Measurements from ENCODE around the gene AGL. TPM values are rescaled to one million over a fixed set of nuclear protein-coding genes. Genes with fewer than 3 reads are reported as not detected.

AGL gene
- total and polyA plus RNA-seq, 2 of the 13 experiments (the other 11 are each of a cell fraction or from before 2014, with no cell fraction given): 4.3 to 13.1 TPM

- TF ChIP-seq NKX3-1 (CRISPR knock-in tag; IDR thresholded peaks at IDR 0.05) (peak; percentile 98), PATZ1 (CRISPR knock-in tag; IDR thresholded peaks at IDR 0.05) (peak; percentile 73; the same call in 1 of the 2 replicates), ETV5 (CRISPR knock-in tag; IDR thresholded peaks at IDR 0.05; ENCODE audit: borderline replicate concordance) (peak; percentile 79), SOX13 (IDR thresholded peaks at IDR 0.05) (no peak), SOX13 (CRISPR knock-in tag; conservative IDR thresholded peaks at IDR 0.05 in 1 of 2, IDR thresholded peaks at IDR 0.05 in 1 of 2) (peak in 1 of 2 experiments; percentile 60; a peak in 2 of 4 replicates), POLR2G (IDR thresholded peaks at IDR 0.05; ENCODE audit: low read depth, low read length) (peak; percentile 90), RBM39 (IDR thresholded peaks at IDR 0.05; ENCODE audit: low read depth, low read length, poor library complexity, severe bottlenecking) (peak; percentile 79), PLRG1 (conservative IDR thresholded peaks at IDR 0.05) (no peak), NFIB (CRISPR knock-in tag; IDR thresholded peaks at IDR 0.05; ENCODE audit: borderline replicate concordance) (no peak), KMT2A (CRISPR knock-in tag; IDR thresholded peaks at IDR 0.05) (peak; percentile 100), HNF4A (CRISPR knock-in tag; IDR thresholded peaks at IDR 0.05) (peak; percentile 73), ZNF749 (CRISPR knock-in tag; IDR thresholded peaks at IDR 0.05; ENCODE audit: borderline replicate concordance) (peak; percentile 99), ZNF747 (CRISPR knock-in tag; IDR thresholded peaks at IDR 0.05; ENCODE audit: borderline replicate concordance) (peak; percentile 95), POLR2A (IDR thresholded peaks at IDR 0.05; ENCODE audit: insufficient read depth in 1 of 2, low read depth in 2 of 2, low read length in 2 of 2) (peak; percentile 72 to 75; a peak in 3 of 4 replicates), ZNF512 (CRISPR knock-in tag; IDR thresholded peaks at IDR 0.05) (peak; percentile 84; the same call in 1 of the 2 replicates), MXI1 (IDR thresholded peaks at IDR 0.05; ENCODE audit: borderline replicate concordance, low read depth, low read length) (peak; percentile 82; the same call in 2 of the 3 replicates), SUZ12 (IDR thresholded peaks at IDR 0.05; ENCODE audit: low read depth, low read length) (no peak), CSRNP1 (CRISPR knock-in tag; IDR thresholded peaks at IDR 0.05) (peak; percentile 72), MAFK (conservative IDR thresholded peaks at IDR 0.05 in 1 of 2, IDR thresholded peaks at IDR 0.05 in 1 of 2; ENCODE audit: low read length in 2 of 2) (no peak), ZNF704 (CRISPR knock-in tag; IDR thresholded peaks at IDR 0.05; ENCODE audit: borderline replicate concordance) (no peak; the same call in 1 of the 2 replicates)
Observed at GRCh38 chr1:99969729-99970621, 119.8 kb downstream of the AGL start, which contains the start of gene SLC35A3 (continued).

Measured in HepG2 (cell line).